ENCODE measurements around the gene DDX56.

DNA sequence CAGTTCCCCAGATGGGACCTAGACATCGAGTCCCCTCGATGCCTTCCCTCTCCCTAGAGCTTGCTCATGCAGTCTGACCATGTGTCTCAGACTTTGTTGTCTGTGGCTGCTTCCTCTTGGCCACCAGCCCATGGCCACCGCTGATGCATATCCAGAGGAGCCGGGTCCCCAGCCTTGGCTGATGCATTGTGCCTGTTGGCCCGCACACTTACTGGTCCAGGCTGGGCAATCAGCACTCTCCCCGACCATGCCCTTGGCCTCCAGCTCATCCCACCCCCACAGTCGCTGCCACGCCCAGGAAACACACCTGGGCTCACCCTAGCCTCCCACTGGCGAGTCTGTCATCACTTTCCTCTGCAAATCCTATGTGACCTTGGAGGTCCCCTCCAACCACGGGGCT, 42.7 kb downstream of the DDX56 start:
- TF ChIP-seq, protein P1, sequence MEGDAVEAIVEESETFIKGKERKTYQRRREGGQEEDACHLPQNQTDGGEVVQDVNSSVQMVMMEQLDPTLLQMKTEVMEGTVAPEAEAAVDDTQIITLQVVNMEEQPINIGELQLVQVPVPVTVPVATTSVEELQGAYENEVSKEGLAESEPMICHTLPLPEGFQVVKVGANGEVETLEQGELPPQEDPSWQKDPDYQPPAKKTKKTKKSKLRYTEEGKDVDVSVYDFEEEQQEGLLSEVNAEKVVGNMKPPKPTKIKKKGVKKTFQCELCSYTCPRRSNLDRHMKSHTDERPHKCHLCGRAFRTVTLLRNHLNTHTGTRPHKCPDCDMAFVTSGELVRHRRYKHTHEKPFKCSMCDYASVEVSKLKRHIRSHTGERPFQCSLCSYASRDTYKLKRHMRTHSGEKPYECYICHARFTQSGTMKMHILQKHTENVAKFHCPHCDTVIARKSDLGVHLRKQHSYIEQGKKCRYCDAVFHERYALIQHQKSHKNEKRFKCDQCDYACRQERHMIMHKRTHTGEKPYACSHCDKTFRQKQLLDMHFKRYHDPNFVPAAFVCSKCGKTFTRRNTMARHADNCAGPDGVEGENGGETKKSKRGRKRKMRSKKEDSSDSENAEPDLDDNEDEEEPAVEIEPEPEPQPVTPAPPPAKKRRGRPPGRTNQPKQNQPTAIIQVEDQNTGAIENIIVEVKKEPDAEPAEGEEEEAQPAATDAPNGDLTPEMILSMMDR (IDR thresholded peaks at IDR 0.05), result no peak
- TF ChIP-seq SIN3A (IDR thresholded peaks at IDR 0.05; ENCODE audit: borderline replicate concordance, insufficient read depth, low read depth, low read length) (no peak), TCF7L2 (IDR thresholded peaks at IDR 0.05; ENCODE audit: low read depth, low read length) (no peak)
